Measurements from ENCODE around the gene DSCAML1.

DSCAML1 gene

DNA sequence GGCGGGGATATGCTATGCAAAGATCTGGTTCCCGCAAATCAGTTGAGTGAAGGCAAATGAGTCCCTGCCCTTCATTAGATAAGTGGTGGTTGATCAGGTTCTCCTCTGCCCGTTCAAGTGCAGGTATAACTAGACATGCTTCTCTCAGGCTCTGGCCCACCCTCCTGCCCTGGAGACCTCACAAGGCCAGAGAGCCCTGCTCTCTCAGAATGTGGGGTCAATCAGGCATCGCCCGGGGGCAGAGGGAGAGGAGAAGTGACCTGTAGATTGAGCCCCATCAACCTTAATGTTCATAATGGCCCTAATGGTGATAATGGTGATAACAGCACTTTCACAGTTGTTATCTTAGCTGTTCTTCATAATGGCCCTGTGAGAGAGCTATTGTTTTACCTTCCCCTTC is 224.3 kb downstream of the DSCAML1 start:
- DNase-seq: no peak

DNA sequence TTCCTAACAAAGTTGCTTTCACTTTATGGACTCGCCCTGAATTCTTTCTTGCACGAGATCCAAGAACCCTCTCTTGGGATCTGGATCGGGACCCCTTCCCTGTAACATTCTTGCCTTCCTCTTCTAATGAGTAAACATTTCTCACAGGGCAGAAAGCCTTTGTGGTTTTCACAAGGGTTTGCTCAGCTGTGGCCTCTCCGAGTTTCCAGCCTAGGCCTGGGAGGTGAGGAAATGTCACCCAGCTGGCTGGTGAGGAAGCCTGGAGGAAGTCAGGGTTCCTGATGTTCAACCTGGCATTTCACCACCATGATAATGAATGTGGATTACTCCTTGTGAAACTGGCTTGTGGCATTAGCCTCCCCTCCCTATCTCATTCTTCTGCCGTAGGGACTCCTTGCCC is 224.9 kb downstream of the DSCAML1 start:
- DNase-seq: no peak

DNA sequence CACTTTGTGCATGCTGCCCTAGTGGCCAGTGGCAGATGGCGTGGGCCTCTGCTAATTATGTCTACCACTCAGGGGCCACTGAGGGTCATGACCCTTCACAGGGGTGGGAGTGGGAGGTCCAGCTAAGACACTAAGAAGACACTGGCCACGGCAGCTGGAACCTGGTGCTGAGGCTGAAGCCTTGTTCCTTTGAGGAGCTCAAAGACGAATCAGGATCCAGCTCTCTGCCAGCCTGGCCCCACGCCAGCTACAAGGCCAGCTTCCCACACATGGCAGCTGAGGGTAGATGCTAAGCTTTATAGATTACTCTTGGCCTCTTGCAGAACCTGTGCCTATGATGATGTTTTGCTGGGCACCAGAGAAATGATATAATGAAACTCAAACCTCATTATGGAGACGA is 226.3 kb downstream of the DSCAML1 start:
- DNase-seq: no peak

DNA sequence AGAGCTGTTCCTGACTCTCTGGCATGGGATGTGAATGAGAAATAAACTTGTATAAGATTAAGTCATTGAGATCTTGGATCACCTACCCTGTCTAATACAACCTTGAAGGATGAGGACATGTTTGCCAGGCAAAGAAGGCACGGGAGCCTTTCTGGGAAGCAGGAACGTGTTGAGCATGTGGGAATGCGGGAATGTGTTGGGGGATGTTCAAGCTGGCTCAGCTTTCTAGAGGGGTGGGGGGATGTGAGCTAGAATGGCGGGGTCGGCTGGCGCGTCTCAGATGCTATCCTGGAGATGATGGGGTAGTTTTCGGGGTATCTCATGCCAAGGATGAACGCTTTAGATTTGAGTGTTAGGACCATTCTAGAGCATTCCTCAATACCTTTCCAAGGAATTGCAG is 227.1 kb downstream of the DSCAML1 start:
- DNase-seq: no peak

DNA sequence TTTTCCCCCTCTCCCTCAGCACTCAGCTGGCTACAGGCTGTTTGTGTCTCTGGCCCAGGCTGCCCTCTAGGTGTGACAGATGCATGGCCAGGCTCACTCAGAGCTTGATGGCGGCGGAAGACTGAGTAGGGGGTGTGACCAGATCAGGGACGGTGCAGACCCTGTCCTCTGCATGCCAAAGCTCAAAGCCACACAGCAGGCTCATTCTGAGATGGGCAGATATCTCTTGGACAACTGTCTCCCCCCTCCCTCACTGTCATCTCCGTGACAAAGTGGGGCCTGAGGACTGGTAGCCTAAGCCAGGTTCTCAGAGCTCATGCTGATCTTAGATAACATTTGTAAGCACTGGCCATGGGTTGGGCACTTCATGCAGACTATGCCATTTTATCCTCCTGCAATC is 231.3 kb downstream of the DSCAML1 start:
- DNase-seq: no peak

DNA sequence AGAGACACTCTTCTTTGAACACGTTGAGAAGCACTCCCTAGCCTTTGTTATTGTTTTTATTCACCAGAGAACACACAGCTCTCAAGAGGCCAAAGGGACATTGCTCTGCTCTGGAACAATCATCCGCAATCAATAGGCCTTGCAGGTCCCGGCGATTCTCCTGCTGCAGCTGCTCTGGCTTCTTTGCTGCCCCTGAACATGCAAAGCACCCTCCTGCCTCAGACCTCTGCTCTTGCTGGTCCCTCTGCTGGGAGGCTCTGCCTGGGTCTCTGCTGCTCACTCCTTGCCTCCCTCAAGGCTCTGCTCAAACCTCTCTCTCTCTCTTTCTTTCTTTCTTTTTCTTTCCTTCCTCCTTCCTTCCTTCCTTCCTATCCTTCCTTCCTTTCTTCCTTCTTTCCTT is 232.7 kb downstream of the DSCAML1 start:
- no peak for DNase-seq

DNA sequence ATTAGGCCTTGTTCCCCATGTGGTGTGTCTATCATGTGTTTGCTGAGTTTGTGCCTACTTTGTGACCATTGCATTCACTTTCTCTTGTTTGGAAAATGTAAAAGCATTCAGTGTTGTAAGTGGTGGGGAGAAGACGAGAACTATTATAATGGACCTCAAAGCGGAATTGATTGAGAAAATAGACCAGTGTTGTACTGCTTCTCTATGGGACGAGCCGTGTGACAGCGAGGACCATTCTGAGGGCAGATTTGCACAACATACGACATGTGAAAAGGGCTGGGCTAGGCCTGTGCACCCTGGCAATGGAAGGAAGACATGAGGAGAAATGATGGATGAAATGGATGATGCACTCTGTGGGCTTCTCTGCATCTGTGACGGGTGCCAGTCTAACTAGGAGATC is 233.5 kb downstream of the DSCAML1 start:
- DNase-seq: no peak

DNA sequence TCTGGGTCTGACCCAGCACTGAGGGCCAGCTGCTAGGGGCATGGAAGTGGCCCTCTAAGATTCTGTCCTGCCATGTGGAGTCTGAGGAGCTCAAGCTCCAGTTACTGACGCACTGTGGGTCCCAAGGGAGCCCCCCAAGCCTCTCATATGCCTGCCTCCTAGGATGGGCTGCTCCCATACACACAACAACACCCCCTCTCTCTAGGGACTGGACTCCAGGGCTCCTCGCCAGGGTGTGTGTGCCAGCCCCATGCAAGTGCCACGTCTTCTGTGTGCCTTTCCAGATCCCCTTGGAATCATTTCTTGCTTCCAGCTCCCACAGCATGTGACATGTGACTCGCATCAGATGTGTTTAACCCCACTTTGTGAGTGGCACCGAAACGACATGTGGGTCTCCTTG is 234.9 kb downstream of the DSCAML1 start:
- DNase-seq: no peak

DNA sequence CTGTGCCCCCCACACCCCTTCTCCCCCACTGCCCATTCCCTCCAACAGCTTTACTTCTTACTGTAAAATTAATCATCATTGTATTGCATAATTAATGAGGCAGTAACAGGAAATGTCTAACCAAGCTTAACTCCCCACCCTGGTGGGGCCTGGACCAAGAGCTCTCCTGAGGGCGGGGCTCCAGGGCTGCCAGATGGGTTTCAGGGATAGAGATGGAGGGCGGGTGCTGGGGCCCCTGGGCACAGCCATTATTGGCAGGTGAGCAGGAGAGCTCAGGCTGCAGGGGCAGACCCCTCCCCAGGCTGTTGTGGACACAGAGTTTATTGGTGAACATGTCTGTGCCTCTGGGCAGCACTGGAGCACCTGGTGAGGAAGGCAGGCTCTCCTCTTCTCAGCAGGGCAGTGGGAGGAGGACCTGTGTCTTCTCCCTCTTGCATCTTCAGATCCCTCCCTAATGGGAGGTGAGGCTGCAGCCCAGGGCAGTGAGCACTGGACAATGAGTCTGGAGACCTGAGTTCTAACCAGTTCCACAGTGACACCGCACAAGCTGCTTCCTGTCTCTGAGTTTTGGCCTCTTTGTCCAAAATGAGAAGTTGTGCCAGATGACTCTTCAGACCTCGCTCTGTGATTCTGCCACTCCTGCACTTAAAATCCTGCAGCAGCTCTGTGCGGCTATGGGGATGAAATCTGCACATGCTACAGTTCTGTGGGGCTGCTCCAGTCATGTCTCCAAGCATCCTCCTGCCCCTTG is 236.1 kb downstream of the DSCAML1 start:
- no peak for DNase-seq

DNA sequence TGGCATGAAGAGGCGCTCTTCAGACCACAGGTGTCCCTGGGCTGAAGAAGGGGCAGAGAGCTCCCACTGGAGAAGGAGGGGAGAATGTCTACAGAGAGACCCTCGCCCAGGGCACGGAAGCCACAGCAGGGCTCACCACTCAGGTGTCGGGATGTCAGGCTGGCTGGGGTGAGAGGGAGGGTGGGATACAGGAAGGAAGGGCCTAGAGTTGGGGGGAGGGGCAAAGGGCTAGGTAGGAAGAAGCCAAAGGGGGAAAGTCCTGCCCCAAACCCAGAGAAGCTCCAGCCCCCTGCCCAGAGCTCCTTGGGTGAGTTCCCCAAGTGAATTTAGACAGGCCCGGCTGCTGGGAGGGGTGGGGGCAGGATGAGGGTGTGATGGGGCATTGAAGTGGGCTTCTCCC is 237.3 kb downstream of the DSCAML1 start:
- no peak for DNase-seq

DNA sequence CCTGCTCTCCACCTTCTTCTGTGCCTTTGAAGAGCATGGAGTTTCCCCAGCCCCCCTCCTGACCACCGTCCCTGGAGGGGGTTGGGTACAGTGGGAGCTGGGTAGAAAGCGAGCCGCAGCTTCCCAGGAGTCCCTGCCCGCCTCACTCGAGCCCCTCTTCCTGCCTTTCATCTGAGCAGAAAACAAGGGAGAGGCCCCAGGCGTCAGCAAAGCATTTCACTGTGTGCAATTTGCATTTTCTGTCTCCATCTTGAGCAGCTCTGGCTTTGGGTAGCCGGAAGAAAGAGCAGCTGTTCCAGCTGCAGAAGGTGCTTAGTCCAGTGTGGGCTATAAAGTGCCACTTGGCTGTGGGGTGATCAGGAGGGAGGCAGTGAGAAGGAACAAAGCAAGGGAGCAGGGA is 239.7 kb downstream of the DSCAML1 start:
- no peak for DNase-seq

DNA sequence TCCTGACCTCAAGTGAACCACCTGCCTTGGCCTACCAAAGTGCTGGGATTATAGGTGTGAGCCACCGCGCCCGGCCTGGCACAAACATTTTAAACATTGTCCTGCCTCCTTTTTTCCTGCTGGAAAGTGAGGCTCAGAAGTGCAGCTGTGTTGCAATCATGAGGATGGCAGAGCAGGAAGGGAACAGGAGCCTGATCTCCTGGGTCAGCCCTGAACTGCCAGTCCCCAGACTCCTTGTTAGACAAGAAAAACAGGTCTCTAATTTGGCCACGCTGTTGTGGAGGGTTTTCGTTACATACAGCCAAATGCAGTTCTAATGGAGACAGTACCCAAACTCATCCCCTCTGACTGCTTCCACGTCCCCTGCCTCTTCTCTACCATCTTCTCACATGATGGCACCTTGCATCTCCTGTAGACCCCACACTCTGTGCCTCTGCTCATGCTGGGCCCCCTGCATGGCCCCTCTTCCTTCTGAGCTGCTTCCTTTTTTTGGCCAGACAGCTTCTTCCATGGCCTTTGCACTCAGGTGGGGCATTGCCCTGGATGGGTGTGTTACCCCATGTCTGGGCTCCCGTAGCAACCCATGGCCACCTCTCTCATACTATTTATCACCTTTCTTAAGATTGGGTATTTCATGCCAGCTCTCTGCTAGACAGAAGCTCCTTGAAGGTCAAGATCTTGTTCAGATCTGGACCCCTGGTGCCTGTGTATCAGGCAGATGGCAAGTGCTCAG is 242.2 kb downstream of the DSCAML1 start:
- DNase-seq: no peak

DNA sequence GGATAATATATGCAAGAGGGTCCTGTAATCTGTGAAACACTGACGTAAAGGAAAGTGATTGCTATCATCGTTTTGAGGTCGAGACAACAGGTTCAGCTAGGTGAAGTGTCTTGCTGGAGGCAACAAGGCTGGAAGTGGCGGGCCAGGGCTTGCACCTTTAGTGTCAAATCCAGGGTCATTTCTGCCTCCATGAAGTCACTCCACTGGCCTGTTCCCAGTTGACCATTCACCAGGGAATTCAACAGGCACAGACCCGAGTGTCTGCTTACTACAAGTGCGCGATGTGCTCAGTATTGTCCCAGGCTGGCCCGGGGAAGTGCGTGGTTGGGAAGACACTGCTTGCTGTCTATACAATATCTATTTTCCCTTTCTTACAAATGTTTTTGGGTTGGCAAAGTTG is 244.4 kb downstream of the DSCAML1 start:
- no peak for DNase-seq

DNA sequence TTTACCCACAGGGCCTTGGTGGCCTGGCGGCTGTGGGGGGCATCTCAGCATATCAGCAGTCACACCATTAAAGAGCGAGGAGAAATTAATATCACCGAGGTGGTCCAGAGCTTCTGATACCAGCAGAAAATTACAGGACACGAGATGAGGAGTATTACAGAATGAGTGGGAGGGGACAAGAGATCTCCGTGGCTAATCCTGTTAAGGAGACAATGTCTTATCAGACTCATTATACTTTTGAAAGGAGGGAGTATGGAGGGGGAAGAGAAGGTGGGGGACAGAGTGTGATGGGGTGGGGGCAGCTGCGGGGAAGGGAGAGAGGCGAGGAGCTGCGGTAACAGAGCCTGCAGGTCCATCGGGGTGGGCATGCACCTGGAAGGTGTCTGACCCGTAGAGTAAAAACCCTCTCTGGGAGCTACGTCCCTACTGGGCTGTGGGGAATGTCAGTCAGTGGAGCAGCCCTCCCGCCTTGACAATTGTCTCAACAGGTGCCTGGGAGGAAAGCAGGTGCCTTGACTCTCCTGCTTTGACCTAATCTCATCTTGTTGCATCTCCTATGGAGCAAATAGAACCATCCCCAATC is 245.2 kb downstream of the DSCAML1 start:
- DNase-seq: no peak

DNA sequence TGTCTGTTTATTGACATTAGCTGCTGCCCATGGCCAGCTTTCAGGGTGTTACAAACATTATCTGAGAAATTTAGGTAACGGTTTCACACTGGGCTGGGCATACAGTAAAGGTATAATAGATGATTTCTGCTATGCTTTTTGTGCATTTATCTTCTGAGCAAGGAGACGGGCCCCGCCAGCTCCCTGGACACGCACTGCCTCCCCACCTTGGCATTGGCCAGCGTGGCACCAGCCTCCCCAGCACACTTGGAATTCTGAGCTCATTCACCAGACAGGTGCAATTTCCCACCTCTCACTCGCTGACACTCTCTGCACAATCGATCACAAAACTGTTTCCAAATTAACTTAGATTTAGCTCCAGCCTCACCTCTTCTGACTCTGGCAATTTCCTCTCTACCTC is 246.6 kb downstream of the DSCAML1 start:
- no peak for DNase-seq

DNA sequence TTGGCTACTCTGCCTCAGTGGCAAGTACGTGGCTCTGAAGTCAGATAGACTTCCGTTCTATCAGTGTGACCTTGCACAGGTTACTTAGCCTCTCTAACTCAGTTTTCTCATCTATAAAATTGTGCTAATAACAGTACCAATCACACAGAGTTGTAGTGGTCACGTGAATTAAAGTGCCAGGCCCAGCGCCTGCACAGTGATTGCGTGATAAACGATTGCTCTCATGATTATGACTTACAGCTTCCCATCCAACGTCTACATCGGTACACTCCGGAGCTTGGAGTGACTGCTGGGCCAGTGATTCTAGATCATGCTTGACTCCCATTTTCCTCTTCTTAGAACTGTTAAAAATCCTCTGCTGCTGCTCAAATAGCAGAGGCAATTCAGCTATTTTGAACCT is 247.6 kb downstream of the DSCAML1 start:
- no peak for DNase-seq

DNA sequence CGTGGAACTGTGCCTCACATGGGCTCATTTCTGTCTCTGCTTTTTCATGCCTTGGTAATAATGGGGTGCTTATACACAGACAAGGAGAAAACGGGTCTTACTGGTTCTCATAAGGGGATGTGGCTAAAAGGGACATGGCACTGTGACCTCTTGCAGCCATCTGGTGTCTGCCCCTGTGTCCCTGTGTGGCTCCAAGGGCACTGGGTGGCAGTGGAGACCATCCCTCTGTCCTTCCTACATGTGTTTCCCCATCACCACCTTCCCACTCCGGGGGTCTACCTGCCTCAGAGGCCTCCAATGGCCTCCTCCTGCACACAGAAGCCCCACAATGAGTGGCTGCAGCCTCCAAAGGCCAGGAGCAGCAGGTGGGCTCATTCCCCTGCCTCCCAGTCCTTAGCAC is 248.1 kb downstream of the DSCAML1 start:
- DNase-seq: no peak

DNA sequence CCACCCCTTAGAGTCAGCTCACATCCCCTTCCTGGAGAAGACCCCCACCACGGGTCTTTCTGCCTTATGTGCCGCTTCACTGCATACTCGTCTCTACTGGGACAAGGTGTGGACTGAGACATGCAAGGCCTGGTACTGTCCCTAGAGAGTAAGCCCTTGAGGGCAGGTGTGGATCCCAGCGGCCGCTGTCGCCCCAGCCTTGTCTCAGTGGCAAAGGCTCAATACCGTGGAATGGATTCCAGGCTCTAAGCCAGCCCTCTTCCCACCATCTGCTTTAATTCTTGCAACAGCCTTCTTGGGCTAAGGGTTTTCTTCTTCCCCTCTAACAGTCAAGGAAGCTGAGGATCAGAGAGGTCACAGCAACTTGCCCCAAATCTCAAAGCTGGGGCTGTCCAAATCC is 249.1 kb downstream of the DSCAML1 start:
- DNase-seq: no peak

DNA sequence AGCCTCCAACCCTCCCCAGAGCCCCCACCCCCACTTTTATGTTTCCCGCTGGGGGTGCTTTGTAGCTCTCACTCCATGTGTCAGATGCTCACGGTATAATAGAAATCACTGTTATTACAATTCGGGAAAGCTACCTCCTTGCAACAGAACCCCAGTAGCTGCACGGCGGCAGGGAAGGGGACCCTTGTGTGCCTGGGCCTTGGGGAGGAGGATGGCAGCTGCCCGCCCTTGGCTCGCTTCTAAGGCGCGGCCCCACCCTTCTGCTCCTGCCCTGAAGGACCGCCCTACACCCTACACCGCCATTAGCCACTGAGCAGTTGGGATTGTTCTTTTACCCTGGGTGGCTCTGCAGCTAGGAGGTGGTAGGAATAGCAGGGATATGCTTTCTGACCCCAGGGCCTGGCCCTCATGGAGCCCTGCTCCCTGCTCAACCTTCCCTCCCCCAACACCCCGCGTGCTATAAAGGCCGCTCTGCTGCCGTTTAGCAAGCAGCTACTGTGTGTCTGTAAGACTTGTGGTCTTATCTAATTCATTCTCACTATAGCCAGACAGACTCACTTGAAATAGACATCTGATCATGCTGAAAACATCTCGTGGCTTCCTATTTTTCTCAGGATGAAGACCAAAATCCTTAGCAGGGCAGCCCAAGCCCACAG is 249.7 kb downstream of the DSCAML1 start:
- DNase-seq: no peak

DNA sequence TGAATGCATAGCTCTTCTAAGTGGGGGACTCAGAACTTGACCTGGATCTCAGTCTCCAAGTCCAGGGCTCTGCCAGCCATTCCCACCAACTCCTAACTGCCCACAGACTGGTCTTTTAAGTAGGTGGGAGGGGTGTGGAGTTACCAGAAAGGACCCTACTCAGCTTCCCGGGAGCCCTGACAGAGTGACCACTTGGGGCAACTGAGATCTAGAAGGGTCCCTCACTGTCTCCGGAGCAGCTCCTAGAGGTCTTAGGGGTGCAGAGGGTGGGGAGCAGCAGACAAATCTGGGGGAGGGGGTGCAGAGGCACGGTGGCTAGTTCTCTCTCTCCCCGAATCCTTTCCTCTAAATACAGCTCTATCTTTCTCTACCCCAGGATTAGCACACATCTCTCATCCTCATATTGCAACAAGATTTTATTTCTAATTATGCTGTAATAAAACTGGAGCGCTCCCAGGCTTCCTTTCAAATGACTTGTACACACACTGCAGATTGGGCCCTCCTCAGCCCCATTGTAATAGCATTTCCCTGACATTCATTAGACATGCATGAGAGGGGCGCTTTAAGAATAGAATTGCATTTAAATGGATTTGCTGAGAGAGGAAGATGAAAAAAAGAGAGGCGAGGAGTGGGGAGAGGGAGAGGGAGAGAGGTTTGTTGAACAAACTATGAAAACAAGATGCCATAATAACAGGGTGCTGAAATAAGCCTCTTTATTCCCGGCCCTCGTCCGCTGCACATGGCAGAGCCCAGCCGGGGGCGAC is 250.4 kb downstream of the DSCAML1 start:
- no peak for DNase-seq

DNA sequence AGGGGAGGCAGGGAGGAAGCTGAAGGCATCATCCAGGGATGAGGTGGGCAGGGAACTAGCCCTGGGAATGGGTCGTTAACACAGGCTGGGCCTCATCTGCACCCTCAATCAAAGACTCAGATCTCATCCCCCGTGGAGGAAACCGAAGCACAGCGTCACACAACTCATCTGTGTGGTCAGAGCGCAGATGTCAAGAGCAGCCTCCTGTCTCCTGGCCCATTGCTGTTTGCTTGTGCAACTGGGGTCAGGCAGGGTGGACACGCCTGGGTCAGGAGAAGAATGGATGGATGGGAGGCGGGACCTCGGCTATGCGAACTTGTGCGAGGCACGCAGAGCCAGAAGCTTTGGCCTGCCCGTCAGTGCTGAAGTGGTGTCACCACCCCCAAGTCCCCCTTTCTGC is 251.3 kb downstream of the DSCAML1 start:
- DNase-seq: no peak

DNA sequence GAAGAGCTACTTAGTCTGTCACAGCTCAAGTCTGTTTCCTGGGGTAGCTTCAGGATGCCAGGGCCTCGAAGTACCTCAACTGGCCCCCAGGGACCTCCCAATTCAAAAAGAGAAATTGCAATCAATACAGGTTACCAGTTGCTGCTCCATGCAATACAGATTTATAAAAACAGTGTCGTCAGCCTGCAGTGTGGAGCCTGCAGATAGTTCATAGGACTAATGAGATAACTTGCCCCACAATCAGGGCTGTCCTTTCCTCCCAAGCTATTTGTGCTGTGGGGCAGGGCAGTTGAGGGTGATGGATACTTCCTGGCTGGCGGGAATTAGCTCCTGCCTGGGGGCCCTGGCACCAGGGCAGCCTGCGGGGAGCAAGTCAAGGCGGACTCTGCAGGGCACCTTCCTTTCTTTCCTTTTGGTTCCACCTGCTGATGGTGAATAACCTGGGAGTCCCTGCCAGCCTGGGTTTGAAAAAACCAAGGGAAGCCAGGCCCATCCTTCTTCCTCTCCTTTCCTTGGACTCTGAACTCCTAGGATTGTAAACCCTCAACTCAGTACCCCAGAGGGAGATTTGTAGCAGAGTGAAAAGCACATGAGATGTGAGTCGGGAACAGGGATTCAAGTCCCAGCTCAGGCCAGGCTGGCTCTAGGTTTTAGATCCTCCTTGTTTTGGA is 252.8 kb downstream of the DSCAML1 start:
- DNase-seq: no peak

DNA sequence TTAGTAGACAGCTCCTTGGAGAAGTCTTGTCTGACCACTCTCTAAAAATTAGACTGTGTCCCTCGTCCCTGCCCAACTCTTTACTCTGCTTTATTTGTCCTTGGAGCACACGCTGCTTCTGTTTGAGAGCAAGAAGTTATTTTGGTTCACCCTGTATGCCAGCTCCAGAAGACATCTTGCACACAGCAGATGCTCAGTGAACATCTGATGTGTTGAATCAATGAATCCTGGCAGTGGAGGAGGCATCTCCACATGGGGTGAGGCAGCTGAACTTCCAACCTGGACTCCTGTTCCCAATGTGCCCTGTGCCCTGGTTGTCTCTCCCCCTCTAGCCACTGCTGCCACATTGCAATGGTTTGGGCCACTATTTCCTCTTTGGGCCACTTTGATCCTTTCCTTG is 255.8 kb downstream of the DSCAML1 start:
- DNase-seq: no peak
